GM12891 (cell line): Measurements from ENCODE around the gene BMF.

ENCODE experiments used
- PAX5 ChIP-seq: IDR thresholded peaks from 2 replicates; pipeline ENCODE4 v1.6.1; 2011; ENCODE audit warnings: low read length, moderate library complexity, mild to moderate bottlenecking; ENCODE audit not compliant: insufficient read depth, severe bottlenecking
- POLR2A ChIP-seq: IDR thresholded peaks from 2 replicates; pipeline ENCODE4 v1.6.1; 2011; ENCODE audit warnings: low read depth, low read length, control low read depth
- TAF1 ChIP-seq: IDR thresholded peaks from 2 replicates; pipeline ENCODE4 v1.6.1; 2011; ENCODE audit warnings: low read depth, low read length, control low read depth

- no peak for TF ChIP-seq TAF1
- no peak for TF ChIP-seq PAX5
- no peak for TF ChIP-seq POLR2A
Observed at GRCh38 chr15:40130799-40131502, 22.3 kb upstream of the BMF start.
